ENCODE results near the gene ELMOD3.
"Not testable (repeated sequence)": the region's sequence is repeated elsewhere in the genome, so short reads cannot be mapped to it uniquely, and the experiment has no call there.

Gene ELMOD3

GRCh38 chr2:85405201-85406059, 50.9 kb downstream of the ELMOD3 start:
- DNase-seq: peak; percentile 72

GRCh38 chr2:85409845-85410583, 55.4 kb downstream of the ELMOD3 start, which contains the start of gene CAPG:
CAPG (minus strand) TSS chr2:85410366; CDS start chr2:85402145, 8,221 bp downstream.
- peak; percentile 51 for DNase-seq

DNA sequence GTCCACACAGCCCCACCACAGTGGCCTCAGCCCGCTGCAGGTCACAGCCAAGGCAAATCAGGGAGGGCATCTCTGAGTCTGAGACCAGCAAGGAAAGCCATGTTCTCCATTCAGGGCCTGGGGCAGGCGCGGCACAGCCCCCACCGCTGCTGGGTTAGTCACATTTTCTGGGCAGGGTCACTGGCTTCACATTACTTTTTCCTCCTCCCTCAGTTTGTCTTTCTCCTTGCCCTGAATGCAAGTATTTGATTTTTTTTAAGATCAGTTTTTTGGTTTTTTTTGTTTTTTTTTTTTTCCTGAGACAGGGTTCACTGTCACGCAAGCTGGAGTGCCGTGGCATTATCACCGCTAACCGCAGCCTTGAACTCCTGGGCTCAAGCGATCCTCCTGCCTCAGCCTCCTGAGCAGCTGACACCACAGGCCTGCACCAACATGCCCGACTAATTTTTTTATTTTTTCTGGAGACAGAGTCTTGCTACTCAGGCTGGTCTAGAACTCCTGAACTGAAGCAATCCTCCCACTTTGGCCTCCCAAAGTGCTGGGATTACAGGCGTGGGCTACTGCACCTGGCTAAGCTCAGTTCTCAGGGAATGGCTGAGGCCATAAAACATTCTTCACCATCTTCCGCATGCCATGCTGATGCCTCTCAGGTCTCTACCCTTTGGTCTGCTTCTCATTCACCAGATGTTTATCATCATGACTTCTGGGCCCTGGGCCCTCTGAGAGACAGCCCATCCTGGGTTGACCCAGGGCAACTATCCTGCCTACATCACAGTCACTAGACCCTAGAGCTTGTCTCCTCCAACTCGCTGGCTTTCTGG, 56.2 kb downstream of the ELMOD3 start:
- no peak for DNase-seq

GRCh38 chr2:85411405-85411748, 56.8 kb downstream of the ELMOD3 start:
- DNase-seq: no peak

- peak; percentile 30 for DNase-seq
Observed at GRCh38 chr2:85413592-85414420, 59.2 kb downstream of the ELMOD3 start.

GRCh38 chr2:85414421-85414759, 59.8 kb downstream of the ELMOD3 start:
- DNase-seq: not testable (repeated sequence)

DNA sequence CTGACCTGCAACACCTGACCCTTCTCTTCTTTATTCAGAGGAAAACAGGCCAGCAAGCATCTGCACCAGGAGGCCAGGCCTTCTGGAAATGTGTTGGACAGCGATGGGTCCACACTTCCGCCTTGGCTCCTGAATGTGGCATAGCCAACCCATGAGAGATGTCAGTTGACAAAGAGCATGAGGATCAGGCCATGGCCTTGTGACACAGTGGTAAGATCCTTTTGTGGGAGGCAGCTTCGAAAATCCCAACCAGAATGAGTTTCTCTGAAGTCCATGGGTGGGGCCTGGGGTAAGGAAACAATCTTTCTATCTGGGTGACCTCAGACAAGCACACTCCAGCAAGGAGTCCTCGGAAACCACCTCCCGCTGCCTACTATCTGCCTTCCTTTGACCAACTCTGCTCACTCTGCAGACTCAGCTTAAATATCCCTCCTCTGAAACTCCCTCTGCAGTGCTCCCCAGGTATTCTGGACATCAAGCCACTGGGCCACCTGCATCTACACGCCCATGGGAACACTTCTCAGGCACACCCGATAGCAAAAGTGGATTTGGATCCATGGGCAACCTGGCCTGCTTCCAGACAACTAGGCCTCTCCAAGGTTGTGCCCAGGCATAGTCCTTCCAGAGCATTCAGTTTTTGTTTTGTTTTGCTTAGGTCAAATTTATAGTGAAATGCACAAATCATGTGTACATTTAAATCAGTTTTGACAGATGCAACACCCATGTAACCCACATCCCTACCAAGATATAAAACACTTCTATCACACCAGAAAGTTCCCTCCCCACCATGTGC, 60.4 kb downstream of the ELMOD3 start:
- DNase-seq: no peak

- DNase-seq: no peak
Observed at GRCh38 chr2:85415980-85416650, 61.5 kb downstream of the ELMOD3 start.

GRCh38 chr2:85418132-85419008, 63.8 kb downstream of the ELMOD3 start, which contains the start of gene SH2D6:
SH2D6 (plus strand) TSS chr2:85418714; CDS start chr2:85429466, 10,752 bp downstream.
- peak; percentile 89 for DNase-seq

GRCh38 chr2:85419009-85419675, 64.6 kb downstream of the ELMOD3 start:
- DNase-seq: no peak

- peak; percentile 93 for DNase-seq
Observed at GRCh38 chr2:85420536-85421259, 66.1 kb downstream of the ELMOD3 start.

DNA sequence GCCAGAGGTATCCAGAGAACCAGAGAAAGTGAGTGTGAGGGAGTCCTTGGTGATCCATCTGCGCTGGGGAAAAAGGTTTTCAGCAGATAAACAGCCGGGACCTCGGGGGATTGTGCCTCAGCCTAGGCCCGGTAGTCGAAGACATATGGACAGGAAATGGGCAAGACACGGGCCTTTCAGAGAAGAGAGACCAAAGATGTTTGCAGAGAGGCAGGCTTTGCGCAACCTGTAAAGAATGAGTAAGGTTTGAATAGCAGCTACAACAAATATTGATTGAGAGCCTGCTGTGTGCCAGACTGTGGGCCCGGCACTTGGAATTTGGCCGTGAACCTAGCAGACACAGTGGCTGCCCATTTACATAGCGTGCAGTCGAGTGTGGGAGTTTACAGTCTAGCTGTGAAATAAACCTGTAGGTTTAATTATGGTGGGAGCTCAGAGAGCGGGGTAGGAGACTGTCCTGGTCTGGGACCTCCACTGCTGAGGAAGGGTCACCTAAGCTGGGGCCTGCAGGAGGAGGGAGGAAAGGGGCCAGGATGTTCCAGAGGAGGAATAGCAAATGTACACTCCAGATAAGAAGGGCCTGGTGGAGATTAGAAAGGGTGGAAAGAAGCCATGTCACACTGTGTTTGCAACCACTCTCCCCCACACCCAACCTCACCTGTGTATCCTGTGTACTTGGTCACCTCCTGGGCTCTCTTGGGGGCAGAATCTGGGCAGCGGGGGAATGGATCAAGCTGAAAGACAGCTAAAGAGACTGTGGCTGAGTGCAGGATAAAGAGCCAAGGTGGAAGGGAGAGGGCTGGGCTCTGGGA, 66.9 kb downstream of the ELMOD3 start:
- no peak for DNase-seq

DNA sequence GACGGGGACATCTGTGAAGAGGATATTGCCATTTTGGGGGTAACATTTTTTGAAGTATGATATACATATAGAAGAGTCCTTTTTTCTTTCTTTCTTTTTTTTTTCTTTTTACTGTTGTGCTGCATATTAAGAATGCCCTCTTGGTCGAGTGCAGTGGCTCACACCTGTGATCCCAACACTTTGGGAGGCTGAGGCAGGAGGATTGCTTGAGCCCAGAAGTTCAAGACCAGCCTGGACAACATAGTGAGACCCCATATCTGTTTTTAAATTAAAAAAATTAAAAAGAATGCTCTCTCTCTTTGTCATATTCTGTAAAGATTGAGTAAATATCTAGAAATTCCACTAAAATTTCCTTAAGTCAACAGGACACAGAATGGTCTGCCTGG, 67.5 kb downstream of the ELMOD3 start:
- DNase-seq: no peak

- DNase-seq: no peak
Observed at GRCh38 chr2:85423525-85423924, 69.0 kb downstream of the ELMOD3 start.

GRCh38 chr2:85425588-85425987, 71.0 kb downstream of the ELMOD3 start:
- no peak for DNase-seq

GRCh38 chr2:85427300-85427835, 72.8 kb downstream of the ELMOD3 start:
- no peak for DNase-seq

DNA sequence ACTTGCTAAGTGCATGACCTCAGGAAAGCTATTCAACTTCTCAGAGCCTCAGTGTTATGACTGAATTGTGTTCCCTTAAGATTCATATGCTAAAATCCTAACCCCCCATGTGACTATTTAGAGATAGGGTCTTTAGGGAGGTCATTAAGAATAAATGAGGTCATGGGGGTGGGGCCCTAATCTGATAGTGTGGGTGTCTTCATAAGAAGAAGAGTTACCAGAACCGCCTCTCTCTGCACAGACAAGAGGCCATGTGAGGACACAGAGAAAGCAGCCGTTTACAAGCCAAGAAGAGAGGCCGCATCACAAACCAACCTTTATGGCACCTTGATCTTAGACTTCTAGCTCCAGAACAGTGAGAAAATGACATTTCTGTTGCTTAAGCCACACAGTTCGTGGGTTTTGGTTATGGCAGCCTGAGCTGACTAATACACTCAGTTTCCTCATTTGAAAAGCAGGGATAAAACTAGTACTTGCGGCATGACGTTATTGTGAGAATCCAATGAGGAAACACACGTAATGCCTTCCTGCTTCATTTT, 73.8 kb downstream of the ELMOD3 start:
- no peak for DNase-seq

All from activated naive CD4-positive, alpha-beta T cell treated with Interleukin-2 at 50 U/mL for 16 hours (primary cell).